NK-92 treated with Interleukin-12 subunit alpha and Interleukin-12 subunit beta, amount 100 ng/mL, for 24 hours (cell line): ENCODE results near the gene VASN.
"Not testable (repeated sequence)": the region's sequence is repeated elsewhere in the genome, so short reads cannot be mapped to it uniquely, and the experiment has no call there.

ENCODE experiments used
- DNase-seq: peaks from one replicate; lab custom pipeline; 2025; lab: John Stamatoyannopoulos, UW

The VASN gene

DNA sequence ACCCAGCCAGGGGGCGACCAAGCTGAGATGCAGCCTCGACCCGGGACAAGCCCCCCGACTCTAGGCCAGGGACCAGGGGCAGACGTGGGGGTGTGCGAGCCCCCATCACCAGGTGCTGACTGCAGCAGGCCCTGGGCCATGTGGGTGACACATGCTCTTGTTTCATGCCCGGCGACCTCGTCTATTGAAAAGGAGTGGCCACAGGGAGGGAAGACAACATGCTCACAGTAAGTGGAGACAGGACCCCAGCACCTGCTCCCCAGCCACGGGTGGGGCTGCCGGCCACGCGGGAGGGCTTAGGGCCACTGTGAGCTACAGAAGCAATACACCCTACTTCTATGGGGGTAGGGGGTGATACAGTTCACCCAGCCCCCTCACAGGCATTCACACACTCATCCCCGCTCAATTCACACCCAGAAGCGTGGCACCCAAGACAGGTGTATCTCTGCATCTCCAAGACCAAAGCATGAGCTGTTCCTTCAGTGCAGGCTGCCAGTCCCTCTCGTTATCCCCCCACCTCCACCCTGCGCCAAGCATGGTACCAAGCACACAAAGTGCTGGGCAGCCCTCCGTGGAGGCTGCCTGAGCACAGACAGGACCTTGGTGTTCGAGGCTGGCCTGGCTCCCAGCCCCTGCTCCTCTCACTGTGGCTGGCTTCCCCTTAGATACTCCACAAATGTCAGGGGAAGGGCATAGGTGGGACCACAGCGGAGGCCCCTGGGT, 13.6 kb downstream of the VASN start:
- DNase-seq: no peak

DNA sequence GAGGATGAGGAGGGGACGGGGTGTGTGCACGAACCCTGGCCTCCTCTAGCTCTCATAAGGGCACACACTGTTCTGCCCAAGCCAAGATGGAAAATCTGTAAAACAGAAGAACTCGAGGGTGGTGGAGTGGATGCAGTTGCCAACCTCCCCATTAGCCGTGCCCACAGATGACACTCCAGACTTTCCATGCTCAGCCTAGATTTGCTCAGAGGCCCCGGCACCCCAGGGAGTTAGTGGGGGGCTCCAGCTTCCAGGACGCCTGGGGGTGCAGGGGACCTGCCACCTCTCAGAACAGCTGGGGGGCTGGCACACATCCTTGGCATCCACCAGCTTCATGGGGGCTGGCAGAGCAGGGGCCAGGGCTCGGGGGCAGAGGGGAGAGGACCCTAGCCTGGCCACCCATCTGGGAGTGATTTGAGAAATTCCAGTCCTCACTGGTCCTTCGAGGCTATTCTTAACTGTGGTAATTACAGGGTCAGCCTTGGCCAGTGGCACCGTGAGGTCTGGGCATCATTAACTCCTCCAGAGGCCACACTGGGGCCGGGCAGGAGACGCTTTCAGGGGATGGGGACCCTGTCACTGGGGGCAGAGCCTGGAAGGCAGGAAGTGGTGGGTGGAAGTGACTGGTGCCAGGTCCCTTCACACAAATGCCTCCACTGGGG, 14.3 kb downstream of the VASN start:
- no peak for DNase-seq

DNA sequence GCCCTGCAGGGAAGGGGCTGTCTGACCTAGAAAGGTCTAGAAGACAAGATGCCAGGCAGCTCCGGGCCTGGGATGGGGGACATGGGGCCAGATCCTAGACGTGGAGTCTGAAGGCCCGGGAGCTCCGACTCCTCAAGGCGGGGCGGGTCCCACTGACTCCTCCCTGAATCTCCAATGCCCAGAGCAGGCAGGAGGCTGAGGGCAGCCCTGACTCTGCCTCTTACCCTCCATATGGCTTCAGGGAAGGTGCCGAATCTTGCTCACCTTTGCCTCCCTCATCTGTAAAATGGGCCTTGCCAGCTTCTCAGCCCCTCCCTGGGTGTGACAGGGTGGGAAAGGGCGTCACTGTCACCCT, 14.8 kb downstream of the VASN start:
- no peak for DNase-seq

DNA sequence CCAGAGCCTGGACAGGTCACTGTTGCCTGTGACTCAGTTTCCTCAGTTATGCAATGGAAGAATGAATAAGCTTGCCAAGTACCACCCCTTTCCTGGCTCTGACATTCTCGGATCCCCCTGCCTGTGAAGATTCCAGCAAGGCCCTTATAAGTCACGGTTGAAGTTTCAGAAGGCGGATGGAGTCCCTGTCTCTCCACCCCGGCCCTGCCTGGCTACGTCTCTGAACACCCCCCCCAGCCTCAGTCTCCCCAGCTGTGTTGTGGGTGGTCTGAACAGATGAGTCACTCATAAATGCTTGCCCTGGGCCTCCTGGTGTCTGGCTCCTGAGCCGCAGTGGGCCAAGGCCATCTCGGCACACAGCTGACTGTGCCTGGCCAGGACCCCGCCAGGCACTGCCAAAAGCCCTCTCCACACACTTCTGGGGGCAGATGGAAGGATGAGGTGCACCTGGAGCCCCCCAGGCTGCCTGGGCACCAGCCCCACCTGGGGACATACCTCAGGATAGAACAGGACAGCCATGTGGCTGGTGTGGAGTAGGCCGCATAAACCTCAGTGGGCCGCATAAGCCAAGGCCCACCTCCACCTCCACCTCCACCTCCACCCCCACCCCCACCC, 15.4 kb downstream of the VASN start:
- DNase-seq: no peak

DNA sequence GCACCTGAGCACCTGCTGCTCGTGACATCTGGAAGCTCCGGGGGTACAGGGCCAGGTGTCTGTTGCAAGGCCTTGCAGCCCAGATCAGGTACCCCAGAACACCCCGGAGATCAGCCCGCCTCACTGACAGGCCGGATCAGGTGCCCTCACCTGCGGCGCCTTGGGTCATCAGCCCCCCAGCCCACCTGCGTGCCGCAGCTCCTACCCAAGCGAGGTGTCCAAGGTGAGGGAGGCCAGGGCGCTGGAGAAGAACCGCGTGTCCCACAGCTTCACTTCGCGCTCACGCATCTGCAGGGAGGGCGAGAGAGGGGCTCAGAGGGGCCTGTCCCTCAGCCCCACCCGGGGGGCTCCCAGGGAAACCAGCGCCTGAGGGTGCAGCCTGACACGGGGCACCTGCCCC, 16.1 kb downstream of the VASN start:
- no peak for DNase-seq

DNA sequence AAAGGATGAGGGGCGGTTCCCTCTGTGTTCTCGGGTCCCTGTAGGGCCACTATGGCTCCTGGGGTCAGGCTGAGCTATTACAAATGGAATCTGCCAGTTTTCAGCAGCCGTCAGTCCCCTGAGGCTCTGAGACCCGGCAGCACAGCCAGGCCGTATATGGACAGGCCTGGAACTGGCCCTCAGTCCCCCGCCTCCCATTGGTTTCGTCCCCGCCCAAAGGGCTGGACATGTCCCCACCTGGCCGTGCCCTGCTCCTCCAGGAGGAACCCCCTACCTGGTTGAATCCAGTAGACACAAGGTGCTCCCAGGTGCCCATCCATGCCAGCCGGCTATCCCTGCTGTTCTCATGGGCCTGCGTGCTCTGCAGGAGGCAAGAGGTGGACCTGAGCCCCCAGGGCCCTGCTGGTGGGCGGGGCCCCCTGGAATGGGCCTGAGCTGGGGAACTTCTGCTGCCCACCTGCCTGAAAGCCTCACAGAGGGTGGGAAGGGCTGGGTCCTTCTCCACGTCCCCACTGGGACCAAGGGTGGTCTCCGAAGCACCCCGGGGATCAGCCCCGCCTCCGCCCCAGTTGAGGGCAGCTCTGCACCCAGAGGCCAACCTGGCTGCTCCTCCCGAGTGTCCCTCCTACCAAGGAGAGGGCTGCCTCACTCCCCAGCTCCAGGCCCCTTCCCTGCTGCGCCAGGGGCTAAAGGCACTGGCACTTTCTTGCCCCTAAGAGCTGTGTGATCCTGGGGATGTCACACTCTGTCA, 16.8 kb downstream of the VASN start:
- no peak for DNase-seq

DNA sequence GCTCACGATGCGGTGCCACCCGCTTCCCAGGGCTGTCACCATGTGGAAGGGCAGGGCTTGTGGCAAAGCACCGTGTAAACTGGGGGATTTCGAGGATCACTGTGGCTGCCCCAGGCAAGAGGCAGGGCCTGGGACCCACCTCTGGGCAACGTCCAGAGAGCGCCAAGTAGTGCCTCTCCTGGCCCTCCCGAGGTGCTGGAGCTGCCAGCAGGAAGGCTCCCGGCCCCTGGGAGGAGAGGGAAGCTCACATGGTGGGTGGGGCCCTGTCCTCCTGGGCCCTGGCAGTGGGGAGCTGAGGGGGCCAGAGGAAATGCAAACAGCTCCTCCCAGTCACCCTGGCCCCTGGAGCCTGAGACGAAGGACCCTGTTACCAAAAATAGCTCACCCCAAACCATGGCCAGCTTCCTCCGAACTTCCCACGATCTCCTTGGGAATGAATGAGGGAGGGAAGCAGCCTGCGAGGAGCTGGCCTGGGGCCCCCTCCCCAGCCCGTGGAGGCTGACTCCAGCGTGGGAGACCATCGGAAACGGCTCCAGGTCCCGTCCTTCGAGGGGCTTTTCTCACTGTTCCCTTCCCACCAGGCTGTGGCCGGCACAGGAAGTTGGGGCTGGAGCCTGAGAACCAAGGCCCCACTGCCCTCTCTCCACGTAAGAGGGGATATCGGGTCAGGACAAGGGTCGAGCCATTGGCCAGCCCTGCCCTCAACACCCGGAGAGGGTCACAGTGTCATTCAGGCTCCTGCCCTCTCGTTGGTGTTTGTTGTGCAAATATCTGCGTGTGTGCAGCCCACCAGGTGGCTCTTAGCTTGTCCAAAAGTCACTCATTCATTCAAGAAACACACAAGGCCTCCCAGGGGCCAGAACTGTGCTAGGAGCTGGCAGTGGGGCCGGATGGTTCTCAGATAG, 17.7 kb downstream of the VASN start:
- no peak for DNase-seq

DNA sequence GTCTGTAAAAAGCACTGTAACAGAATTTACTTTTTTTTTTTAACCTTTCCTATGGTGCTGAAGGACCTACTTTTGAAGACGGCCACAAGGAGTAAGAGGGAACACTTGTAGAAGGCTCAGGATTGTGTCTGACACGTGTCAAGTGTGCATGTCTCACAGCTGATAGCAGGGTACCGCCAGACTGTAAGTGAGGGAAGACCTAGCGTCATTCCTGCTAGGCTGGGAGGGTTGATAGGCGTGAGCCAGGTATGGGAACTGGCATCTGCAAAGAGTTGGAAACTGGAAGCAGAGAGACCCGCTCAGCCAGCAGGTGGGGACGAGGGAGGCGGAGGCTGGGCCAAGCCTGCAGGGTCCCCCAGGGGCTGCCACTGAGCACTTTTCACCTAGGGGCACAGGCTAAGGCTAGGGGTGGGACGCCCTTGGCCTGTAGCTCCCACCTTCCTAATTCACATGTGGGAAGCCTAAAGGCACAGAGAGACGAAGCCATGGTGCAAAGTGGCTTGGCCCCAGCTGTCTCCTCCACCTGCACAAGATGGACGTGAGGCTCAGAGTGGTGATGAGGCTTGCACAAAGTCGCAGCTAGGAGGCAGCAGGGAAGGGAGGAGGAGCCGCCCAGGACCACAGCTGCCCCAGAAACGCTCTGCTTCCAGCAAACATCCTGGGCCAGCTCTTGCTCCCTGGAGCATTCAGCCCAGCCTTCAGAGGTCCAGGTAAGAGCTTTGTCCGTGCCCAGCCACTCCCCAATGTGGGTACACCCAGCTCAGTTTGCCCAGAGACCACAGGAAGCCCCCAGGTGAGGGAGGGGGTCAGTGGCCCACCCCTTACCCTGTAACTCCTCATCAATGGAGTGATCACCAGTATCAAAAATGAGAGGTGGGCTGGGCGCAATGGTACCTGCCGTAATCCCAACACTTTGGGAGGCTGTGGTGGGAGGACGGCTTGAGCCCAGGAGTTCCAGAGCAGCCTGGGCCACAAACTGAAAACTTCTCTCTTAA, 18.9 kb downstream of the VASN start:
- no peak for DNase-seq

DNA sequence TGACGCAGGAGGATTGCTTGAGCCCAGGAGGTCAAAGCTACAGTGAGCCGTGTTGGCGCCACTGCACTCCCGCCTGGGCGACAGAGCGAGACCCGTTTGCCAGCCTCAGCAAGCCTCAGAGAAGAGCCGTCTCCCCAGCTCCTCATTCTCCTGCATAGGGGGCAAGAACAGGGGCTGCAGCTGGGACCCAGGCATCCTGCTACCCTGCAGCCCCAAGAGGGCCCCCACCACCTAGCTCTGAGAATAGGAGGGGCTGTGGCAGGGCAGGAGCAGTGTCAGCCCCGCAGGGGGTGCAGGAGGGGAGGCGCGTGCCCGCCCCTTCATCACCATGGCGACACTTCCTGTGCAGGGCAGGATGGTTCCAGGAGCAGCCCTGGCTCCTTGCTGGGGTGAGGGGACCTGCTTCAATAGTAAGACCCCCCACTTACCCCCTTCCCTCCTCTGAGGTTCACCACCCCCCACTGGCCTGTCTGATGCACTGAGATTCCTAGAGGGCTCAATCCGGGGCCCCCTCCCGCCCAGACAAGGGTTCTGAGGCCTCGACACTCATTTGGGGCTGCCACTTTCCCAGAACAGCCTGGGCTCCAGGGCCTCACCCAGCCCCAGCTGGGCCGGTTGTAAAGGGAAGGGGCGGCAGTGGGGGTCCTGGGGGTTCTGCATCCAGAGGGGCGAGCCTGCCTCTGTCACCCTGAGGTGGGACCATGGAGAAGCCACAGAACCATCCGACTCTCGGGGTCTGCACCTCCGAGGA, 20.2 kb downstream of the VASN start:
- DNase-seq: no peak

DNA sequence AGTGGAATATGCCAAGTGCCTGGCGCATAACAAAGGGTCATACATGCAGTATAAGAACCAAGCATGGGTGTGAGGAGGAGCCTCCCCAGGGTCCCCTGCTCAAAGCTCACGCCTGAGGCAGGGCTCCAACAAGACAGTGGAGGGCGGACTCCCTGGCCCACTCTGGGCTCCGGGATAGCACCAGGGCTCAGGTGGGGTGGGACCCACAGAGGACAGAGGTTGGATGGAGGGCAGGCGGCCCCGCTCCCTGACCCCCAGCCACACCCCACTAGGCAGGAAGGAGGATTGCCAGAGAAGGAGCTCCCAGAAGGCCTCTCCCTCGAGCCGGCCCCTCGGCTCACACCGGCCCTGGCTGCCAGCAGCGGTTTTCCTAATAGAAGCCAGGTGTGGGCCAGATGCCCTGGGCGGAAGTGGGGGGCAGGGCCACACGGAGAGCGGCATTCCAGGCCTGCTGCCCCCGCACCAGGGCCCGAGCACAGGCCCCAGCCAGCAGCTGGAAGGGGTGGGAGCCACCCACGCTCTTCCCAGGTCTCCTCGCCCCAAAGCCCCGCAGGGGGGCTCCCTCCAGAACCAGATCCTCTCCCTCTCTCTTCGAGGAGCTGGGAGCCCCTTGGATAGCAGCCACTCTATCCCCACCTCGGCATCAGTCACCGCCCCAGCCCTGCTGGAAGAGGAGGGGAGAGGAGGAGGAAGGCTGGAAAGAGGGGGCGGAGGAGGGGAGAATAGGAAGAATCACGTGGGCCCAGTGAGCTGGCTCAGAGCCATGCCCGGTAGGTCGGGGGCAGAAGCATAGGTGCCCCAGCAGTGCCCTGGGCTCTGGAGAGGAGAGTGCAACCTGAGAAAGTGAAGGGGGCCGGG, 21.0 kb downstream of the VASN start:
- DNase-seq: no peak

DNA sequence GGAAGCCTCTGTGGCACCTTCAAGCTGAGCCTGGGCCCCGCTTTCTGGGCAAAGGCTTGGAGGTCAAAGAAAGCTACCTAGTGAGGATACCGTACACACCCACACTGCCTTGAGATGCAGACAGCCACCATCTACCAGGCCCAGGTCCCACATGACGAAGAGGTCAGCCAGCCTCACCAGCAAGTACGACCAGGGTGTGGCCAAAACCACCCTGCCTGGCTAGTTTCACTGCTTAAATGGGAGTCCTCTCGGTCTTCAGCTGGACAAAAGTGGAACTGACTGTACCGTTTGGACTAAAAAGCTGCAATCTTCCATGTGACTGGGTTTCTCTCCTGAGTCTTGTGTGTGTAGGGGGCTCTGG, 21.6 kb downstream of the VASN start:
- DNase-seq: no peak

DNA sequence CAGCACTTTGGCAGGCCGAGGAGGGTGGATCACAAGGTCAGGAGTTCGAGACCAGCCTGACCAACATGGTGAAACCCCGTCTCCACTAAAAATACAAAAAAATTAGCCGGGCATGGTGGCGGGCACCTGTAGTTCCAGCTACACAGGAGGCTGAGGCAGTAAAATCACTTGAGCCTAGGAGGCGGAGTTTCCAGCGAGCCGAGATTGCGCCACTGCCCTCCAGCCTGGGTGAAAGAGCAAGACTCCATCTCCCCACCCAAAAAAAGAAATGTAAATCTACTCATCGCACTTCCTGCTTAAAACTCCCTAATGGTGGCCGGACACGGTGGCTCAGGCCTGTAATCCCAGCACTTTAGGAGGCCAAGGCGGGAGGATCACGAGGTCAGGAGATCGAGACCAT, 22.2 kb downstream of the VASN start:
- DNase-seq: not testable (repeated sequence)

DNA sequence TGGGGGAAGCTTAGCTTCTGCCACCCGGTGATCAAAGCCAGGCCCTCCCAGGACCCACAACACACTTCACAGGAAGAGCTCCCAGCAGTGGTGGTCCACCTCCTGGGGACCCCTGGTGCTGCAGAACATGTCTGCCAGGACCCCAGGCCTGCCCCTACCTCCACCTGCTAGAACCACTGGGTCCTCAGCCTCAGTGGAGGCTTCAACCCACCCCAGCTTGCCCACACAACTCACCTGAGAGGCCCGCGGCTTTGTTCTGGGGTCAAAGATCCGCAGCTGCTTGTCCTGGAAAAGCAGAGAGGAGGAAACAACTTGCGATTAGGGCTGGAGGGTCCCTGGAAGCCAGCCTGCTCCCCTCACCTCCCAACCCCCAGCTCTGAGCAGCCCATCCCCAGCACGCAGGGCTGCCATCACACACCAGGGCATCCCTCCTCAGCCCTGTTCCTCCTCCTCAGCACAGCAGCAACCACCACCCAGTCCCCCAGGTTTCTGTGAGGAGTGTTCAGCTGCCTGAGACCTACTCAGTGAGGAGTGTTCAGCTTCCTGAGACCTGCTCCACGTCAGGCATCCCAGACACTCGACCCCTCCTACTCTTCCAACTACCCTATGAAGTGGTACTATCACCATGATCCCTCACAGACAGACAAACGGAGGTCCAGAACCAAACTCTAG, 23.5 kb downstream of the VASN start:
- no peak for DNase-seq

DNA sequence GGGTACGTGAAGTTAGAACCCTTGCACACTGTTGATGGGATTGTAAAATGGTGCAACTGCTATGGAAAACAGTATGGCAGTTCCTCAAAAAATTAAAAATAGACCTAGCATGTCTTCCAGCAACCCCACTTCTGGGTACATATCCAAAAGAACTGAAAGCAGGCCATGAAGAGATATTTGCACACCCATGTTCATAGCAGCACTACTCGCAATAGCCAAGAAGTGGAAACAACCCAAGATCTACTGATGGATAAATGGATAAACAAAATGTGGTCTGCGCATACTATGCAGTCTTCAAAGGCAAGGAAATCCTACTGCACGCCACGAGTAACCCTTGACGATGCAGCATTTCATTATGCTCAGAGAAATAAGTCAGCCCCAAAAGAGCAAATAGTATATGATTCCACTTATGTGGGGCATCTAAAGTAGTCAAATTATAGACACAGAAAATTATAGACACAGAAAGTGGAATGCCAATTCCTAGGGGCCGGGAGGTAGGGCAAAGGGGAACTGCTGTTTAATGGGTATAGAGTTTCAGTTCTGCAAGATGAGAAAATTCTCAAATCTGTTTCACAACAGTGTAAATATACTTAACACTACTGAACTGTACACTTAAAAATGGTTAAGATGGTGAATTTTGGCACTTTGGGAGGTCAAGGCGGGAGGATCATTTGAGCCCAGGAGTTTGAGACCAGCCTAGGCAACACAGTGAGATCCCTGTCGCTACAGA, 27.5 kb downstream of the VASN start:
- no peak for DNase-seq

DNA sequence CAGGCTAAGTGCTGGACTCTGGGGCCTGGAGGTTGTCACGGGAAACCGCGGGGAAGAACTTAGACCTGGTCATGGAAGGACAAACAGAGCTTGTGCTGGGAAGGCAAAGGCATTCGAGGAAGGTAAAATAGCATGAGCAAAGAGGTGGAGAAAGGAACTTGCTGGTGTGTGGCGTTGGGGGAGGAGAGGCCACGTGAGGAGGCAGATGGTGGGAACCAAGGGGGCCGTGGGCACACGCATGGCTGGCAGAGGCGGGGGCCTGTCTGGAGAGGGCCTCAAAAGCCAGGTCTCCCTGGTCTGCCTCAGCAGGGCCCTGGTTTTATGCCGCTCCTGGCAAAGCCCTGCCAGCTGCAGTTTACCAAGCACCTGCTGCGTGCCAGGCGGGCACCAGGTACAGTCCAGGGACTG, 29.4 kb downstream of the VASN start:
- no peak for DNase-seq

DNA sequence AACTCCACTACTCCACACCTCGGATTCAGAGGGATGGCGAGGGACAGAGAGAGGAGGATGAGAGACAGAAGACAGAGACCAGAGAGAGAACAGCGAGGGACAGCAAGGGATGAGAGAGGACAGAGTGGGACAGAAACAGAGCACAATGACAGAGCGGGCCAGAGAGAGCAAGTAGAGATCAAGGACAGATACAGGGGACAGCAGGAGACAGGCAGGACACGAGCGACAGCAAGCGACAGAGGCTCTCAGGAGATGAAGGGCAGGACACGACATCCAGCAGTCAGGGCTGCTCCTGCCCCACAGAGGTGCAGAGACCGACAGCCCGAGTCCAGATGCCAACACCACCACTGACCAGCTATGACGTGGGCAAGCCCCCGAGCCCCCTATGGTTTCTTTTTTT, 29.9 kb downstream of the VASN start:
- DNase-seq: no peak

DNA sequence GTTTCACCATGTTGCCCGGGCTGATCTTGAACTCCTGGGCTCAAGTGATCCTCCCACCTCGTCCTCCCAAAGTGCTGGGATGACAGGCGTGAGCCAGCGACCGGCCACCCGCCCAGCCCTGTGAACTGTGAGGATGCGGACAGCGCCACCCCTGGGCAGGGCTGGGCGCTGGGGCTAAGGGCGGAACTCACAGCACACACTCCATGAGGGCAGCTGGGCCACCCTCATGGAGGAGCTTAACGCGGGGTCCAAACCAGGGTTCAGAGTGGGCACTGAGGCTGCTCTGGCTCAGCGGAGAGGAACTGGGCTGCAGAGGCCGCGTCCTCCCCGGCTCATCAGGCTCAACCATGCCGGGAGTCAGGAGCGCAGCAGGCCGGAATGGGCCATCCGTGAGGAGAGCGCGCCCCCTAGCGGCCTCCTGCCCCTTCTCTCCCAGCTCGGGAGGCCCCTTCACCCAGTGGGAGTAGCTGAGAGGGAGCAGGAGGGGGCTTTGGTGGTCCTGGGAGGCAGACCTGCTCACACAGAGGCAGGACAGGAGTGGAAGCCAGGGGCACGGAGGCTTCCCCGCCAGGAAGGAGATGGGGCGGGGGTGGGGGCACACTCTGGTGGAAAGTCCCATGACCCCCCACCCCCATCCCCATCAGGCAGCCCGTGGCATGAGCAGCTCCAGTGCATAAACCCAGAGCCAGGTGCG, 30.9 kb downstream of the VASN start:
- DNase-seq: no peak
